Measurements from ENCODE around the gene PTMS.

The PTMS gene

GRCh38 chr12:6768990-6769389 lies 2.8 kb downstream of the PTMS start (continued):
- TF ChIP-seq PRDM2 (tag by site-specific recombination; IDR thresholded peaks at IDR 0.05; ENCODE audit: borderline replicate concordance) (no peak), PRDM10 (tag by site-specific recombination; IDR thresholded peaks at IDR 0.05) (peak; percentile 69), ZFP41 (tag by site-specific recombination; IDR thresholded peaks at IDR 0.05; ENCODE audit: borderline replicate concordance) (no peak), SP2 (tag by site-specific recombination; IDR thresholded peaks at IDR 0.05) (peak; percentile 70; the same call in 1 of the 2 replicates), REST (tag by site-specific recombination; IDR thresholded peaks at IDR 0.05) (no peak), FEZF1 (tag by site-specific recombination; IDR thresholded peaks at IDR 0.05) (peak; percentile 91), YY2 (tag by site-specific recombination; IDR thresholded peaks at IDR 0.05) (no peak), ZBTB48 (tag by site-specific recombination; IDR thresholded peaks at IDR 0.05) (no peak), KLF8 (tag by site-specific recombination; IDR thresholded peaks at IDR 0.05) (0 out of 2 replicates have a peak, but pooled peaks have one; percentile 33), ZNF645 (tag by site-specific recombination; IDR thresholded peaks at IDR 0.05) (no peak), PATZ1 (tag by site-specific recombination; IDR thresholded peaks at IDR 0.05) (peak; percentile 24; the same call in 1 of the 2 replicates), ZNF473 (tag by site-specific recombination; IDR thresholded peaks at IDR 0.05) (no peak), ZNF175 (tag by site-specific recombination; IDR thresholded peaks at IDR 0.05) (no peak), ZNF18 (tag by site-specific recombination; IDR thresholded peaks at IDR 0.05) (no peak), KLF10 (tag by site-specific recombination; IDR thresholded peaks at IDR 0.05) (no peak), ZBTB44 (tag by site-specific recombination; IDR thresholded peaks at IDR 0.05) (no peak), ZNF24 (tag by site-specific recombination; IDR thresholded peaks at IDR 0.05) (no peak), ZNF404 (tag by site-specific recombination; IDR thresholded peaks at IDR 0.05) (no peak)
